ENCODE measurements around the gene COBLL1. TPM values are rescaled to one million over a fixed set of nuclear protein-coding genes. Genes with fewer than 3 reads are reported as not detected.

Gene COBLL1
- total and polyA plus RNA-seq, 9 donors = 11.5 to 56.8 (median 38.4) TPM

DNA sequence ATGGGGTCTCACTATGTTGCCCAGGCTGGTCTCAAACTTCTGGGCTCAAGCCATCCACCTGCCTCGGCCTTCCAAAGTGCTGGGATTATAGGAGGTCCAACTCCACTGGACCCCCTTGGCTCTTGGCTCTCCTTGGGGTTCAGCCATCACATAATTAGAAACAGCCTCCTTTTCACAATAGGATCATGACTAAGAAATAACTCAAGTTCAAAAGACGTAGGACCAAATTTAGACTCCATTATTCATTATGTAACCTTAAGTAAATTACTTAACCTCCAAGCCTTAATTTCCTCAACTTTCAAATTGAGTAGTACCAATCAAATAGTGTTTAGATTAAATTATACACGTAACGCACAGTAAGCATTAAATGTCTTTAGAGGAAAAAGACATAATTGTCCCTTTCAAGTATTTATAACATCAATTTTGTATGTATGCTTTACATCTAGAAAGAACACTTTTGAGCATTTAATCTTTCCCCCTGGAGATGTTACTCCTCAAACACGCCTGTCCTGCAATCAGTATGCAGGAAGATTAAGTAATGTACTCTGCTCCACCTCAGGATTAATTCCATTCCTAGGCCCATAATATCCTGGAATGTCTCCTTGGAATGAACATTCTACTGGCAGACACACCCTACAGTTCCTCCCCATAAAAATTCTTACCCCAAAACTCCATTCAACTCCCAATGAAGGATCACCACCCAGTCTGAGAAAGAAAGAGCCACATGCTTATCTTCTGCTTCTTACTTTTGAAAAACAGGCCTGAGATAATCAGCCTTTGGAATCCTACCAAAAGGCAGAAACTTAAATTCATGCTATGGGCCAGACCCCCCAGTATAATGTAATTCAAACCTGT, 49.1 kb downstream of the COBLL1 start:
- no peaks in the 10 kb centered on the region for H3K27me3 ChIP-seq
- intact Hi-C loops (cut with DNase I) = no loop called here
- WGBS, 3 donors = 83 to 93% (median 87%) methylated on average over 5 of the region's 5 CpGs
- H3K9me3 ChIP-seq = no peaks in the 10 kb centered on the region
- TF ChIP-seq POLR2A (IDR thresholded peaks at IDR 0.05) = no peak
- TF ChIP-seq, protein P1, sequence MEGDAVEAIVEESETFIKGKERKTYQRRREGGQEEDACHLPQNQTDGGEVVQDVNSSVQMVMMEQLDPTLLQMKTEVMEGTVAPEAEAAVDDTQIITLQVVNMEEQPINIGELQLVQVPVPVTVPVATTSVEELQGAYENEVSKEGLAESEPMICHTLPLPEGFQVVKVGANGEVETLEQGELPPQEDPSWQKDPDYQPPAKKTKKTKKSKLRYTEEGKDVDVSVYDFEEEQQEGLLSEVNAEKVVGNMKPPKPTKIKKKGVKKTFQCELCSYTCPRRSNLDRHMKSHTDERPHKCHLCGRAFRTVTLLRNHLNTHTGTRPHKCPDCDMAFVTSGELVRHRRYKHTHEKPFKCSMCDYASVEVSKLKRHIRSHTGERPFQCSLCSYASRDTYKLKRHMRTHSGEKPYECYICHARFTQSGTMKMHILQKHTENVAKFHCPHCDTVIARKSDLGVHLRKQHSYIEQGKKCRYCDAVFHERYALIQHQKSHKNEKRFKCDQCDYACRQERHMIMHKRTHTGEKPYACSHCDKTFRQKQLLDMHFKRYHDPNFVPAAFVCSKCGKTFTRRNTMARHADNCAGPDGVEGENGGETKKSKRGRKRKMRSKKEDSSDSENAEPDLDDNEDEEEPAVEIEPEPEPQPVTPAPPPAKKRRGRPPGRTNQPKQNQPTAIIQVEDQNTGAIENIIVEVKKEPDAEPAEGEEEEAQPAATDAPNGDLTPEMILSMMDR (IDR thresholded peaks at IDR 0.05) = no peak
- TF ChIP-seq EP300 (IDR thresholded peaks at IDR 0.05) = no peak
- H3K4me3 ChIP-seq = no peak overlapping the region
- peaks cover 8% of the 10 kb centered on the region for H3K4me1 ChIP-seq (ENCODE audit: insufficient read depth)
- no peak overlapping the region for H3K27ac ChIP-seq
- no peak for DNase-seq
- no peaks in the 10 kb centered on the region for H3K36me3 ChIP-seq

GRCh38 chr2:164789968-164790367, 51.7 kb downstream of the COBLL1 start:
- Histone ChIP-seq H3K27ac (no peak overlapping the region), H3K4me3 (no peak overlapping the region), H3K27me3 (no peaks in the 10 kb centered on the region), H3K36me3 (no peaks in the 10 kb centered on the region), H3K9me3 (no peaks in the 10 kb centered on the region), H3K4me1 (ENCODE audit: insufficient read depth) (peaks cover 8% of the 10 kb centered on the region)
- TF ChIP-seq EP300 (IDR thresholded peaks at IDR 0.05) (no peak), POLR2A (IDR thresholded peaks at IDR 0.05) (no peak)
- TF ChIP-seq, protein P1 (IDR thresholded peaks at IDR 0.05) = no peak
- whole genome bisulfite sequencing, 3 donors = 95 to 96% (median 95%) methylated on average over 5 of the region's 5 CpGs
- intact Hi-C loops (cut with DNase I) = loop anchor here in 1 of 4 donors (10.0 kb wide), 1 partner anchor 55 kb away; the partner anchor contains the start of gene COBLL1
- no peak for DNase-seq

DNA sequence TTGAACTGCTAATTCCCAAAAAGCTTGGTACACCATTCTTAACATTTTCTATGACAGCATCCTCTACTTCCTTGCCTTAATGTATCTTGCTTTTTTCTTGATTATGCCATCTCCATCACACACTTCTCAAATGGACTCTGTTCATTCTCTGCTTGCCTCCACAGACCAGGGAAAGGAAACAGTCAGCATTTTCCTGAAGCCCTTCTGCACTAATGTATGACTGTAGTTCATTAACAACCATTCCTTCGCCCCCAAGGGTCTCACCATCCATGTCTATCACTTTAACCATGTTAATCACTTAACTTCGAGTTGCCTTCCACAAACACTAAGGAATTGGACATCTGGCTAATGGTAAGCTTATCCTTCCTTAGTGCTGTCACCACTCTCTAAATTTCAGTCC, 54.8 kb downstream of the COBLL1 start:
- no peak overlapping the region for H3K4me3 ChIP-seq
- intact Hi-C loops (cut with DNase I) = loop anchor here in 1 of 4 donors (10.0 kb wide), 1 partner anchor 58 kb away; the partner anchor contains the start of gene COBLL1
- peaks cover 2% of the 10 kb centered on the region for H3K4me1 ChIP-seq (ENCODE audit: insufficient read depth)
- TF ChIP-seq POLR2A (IDR thresholded peaks at IDR 0.05) = no peak
- TF ChIP-seq, protein P1 (IDR thresholded peaks at IDR 0.05) = no peak
- TF ChIP-seq EP300 (IDR thresholded peaks at IDR 0.05) = no peak
- no peaks in the 10 kb centered on the region for H3K36me3 ChIP-seq
- 90 to 91% (median 91%) methylated on average over 2 of the region's 2 CpGs for WGBS, 3 donors
- H3K9me3 ChIP-seq = no peaks in the 10 kb centered on the region
- no peak for DNase-seq
- no peak overlapping the region for H3K27ac ChIP-seq
- no peaks in the 10 kb centered on the region for H3K27me3 ChIP-seq

DNA sequence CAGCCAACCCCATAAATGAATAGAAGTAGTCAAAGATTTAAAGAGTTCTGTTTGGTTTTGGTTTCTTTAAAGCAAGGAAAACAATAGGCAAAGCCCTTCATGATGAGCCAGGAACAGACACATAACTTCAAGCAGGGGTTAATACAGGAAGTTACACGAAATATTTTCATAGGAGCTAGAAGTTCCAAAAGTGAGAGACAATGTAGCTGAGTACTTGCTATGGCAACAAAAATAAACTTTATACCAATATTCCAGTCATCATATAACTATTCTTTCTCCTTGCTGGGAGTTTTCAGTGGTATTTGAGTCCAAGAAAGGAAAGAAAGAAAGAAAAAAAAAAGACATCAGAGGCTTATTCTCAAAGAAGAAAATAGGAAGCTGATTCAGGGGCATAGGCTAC, 56.2 kb downstream of the COBLL1 start:
- intact Hi-C loops (cut with DNase I) = loop anchor here in 1 of 4 donors (10.0 kb wide), 1 partner anchor 59 kb away; the partner anchor contains the start of gene COBLL1
- WGBS, 3 donors = 0 to 12% (median 4%) methylated on average over 1 of the region's 1 CpG
- peaks cover 6% of the 10 kb centered on the region for H3K4me1 ChIP-seq (ENCODE audit: insufficient read depth)
- no peaks in the 10 kb centered on the region for H3K36me3 ChIP-seq
- TF ChIP-seq EP300 (IDR thresholded peaks at IDR 0.05) (no peak), POLR2A (IDR thresholded peaks at IDR 0.05) (no peak)
- TF ChIP-seq, protein P1 (IDR thresholded peaks at IDR 0.05) = no peak
- H3K27me3 ChIP-seq = no peaks in the 10 kb centered on the region
- no peak overlapping the region for H3K27ac ChIP-seq
- no peak overlapping the region for H3K4me3 ChIP-seq
- no peak for DNase-seq
- H3K9me3 ChIP-seq = no peaks in the 10 kb centered on the region
